Testis (tissue), 2 donors: Measurements from ENCODE around the gene DNASE1L3.

ENCODE experiments used
- POLR2A ChIP-seq: fragments of 450-650 bp; IDR thresholded peaks from one replicate; pipeline ENCODE4 v1.6.1; 2017; ENCODE audit warnings: antibody characterized with exemption, mild to moderate bottlenecking, moderate library complexity
- TF ChIP-seq, protein P1 (sequence below), 3 experiments: fragments of 450-650 bp in 2 of 3; fragments of 200-600 bp in 1 of 3; sonication (generic) in 1 of 3; IDR thresholded peaks; one replicate each; pipeline ENCODE4 v1.5.1; 2016 to 2019; ENCODE audit warnings: antibody characterized with exemption in 3 of 3, mild to moderate bottlenecking in 2 of 3, moderate library complexity in 1 of 3

DNA sequence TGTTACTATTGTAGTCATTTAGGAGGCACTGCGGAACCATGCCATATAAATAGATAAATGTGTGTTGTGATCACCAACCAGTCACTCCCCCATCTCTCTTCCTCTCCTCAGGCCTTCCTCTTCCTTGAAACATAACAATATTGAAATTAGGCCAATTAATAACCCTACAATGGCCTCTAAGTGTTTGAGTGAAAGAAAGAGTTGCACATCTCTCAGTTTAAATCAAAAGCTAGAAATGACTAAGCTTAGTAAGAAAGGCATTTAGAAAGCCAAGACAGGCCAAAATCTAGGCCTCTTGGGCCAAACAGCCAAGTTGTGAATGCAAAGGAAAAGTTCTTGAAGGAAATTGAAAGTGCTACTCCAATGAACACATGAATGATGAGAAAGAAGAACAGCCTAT is 8.1 kb upstream of the DNASE1L3 start:
- TF ChIP-seq, protein P1, sequence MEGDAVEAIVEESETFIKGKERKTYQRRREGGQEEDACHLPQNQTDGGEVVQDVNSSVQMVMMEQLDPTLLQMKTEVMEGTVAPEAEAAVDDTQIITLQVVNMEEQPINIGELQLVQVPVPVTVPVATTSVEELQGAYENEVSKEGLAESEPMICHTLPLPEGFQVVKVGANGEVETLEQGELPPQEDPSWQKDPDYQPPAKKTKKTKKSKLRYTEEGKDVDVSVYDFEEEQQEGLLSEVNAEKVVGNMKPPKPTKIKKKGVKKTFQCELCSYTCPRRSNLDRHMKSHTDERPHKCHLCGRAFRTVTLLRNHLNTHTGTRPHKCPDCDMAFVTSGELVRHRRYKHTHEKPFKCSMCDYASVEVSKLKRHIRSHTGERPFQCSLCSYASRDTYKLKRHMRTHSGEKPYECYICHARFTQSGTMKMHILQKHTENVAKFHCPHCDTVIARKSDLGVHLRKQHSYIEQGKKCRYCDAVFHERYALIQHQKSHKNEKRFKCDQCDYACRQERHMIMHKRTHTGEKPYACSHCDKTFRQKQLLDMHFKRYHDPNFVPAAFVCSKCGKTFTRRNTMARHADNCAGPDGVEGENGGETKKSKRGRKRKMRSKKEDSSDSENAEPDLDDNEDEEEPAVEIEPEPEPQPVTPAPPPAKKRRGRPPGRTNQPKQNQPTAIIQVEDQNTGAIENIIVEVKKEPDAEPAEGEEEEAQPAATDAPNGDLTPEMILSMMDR (IDR thresholded peaks at IDR 0.05) = no peak
- no peak for TF ChIP-seq POLR2A
